HEK293T (cell line): Measurements from ENCODE around the gene GRID2.

ENCODE experiments used
- BHLHE40 ChIP-seq: fragments of 450-650 bp; IDR thresholded peaks from 2 replicates; pipeline ENCODE4 v1.6.1; 2016; ENCODE audit warnings: mild to moderate bottlenecking, moderate library complexity, borderline replicate concordance
- CTBP1 ChIP-seq: fragments of 450-650 bp; IDR thresholded peaks from 2 replicates; pipeline ENCODE4 v1.6.1; 2016; ENCODE audit warnings: borderline replicate concordance
- ELF4 ChIP-seq: fragments of 450-650 bp; IDR thresholded peaks from 2 replicates; pipeline ENCODE4 v1.6.1; 2017; ENCODE audit warnings: antibody characterized with exemption
- FOXA1 ChIP-seq: fragments of 450-650 bp; IDR thresholded peaks from 2 replicates; pipeline ENCODE4 v1.6.1; 2016; ENCODE audit warnings: mild to moderate bottlenecking
- FOXK2 ChIP-seq: fragments of 450-650 bp; IDR thresholded peaks from 2 replicates; pipeline ENCODE4 v1.6.1; 2016; ENCODE audit warnings: mild to moderate bottlenecking
- FOXM1 ChIP-seq: fragments of 450-650 bp; IDR thresholded peaks from 2 replicates; pipeline ENCODE4 v1.6.1; 2017; ENCODE audit warnings: mild to moderate bottlenecking, borderline replicate concordance
- HDGF ChIP-seq: fragments of 450-650 bp; IDR thresholded peaks from 2 replicates; pipeline ENCODE4 v1.6.1; 2017; ENCODE audit warnings: antibody characterized with exemption, borderline replicate concordance
- L3MBTL2 ChIP-seq: fragments of 450-650 bp; conservative IDR thresholded peaks from 2 replicates; pipeline ENCODE4 v1.6.1; 2016; ENCODE audit warnings: mild to moderate bottlenecking
- SP1 ChIP-seq: fragments of 450-650 bp; IDR thresholded peaks from 2 replicates; pipeline ENCODE4 v1.6.1; 2017
- SUZ12 ChIP-seq: fragments of 450-650 bp; IDR thresholded peaks from 2 replicates; pipeline ENCODE4 v1.6.1; 2016; ENCODE audit warnings: mild to moderate bottlenecking
- TARDBP ChIP-seq: fragments of 450-650 bp; IDR thresholded peaks from 2 replicates; pipeline ENCODE4 v1.6.1; 2016
- TF ChIP-seq, protein P1 (sequence below): fragments of 450-650 bp; IDR thresholded peaks from 2 replicates; pipeline ENCODE4 v1.6.1; 2016

DNA sequence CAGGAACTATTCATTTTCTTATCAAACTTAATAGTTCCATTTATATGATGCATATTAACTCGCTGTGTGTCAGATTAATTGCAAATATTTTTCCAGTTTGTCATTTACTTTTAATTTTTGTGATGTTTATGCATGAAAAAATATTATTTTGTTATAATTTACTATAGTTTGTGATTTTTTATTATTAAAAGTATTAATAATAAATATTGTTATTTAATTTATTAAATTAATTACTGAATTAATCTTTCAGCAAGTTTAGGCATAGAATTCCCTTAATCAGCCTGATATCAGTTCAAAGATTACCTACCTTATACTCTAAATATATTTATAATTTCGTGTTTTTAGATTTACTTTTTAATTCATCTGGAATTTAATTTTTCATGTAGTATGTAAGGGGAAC is 1509.3 kb downstream of the GRID2 start:
- TF ChIP-seq L3MBTL2, result no peak
- TF ChIP-seq FOXM1, result no peak
- no peak for TF ChIP-seq ELF4
- TF ChIP-seq SP1, result no peak
- no peak for TF ChIP-seq FOXK2
- no peak for TF ChIP-seq SUZ12
- no peak for TF ChIP-seq BHLHE40
- TF ChIP-seq, protein P1, sequence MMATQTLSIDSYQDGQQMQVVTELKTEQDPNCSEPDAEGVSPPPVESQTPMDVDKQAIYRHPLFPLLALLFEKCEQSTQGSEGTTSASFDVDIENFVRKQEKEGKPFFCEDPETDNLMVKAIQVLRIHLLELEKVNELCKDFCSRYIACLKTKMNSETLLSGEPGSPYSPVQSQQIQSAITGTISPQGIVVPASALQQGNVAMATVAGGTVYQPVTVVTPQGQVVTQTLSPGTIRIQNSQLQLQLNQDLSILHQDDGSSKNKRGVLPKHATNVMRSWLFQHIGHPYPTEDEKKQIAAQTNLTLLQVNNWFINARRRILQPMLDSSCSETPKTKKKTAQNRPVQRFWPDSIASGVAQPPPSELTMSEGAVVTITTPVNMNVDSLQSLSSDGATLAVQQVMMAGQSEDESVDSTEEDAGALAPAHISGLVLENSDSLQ, result no peak
- no peak for TF ChIP-seq TARDBP
- no peak for TF ChIP-seq HDGF
- TF ChIP-seq CTBP1, result no peak
- no peak for TF ChIP-seq FOXA1
